Panc1 (cell line): Measurements from ENCODE around the gene AQP12B. TPM values are rescaled to one million over a fixed set of nuclear protein-coding genes. Genes with fewer than 3 reads are reported as not detected.

Experiments used
- ATAC-seq: fragments of 200-7000 bp; cut with Tn5 transposase; 2 replicates; pipeline ENCODE4 v1.9.1; 2020; ENCODE audit warnings: mild to moderate bottlenecking, moderate library complexity
- BruUV-seq: library from RNA; stranded (reverse); fragments of 400-500 nt; replicated peaks from 2 replicates; lab custom pipeline; 2021; lab: Mats Ljungman, UMichigan
- CTCF ChIA-PET: fragments of 300-600 bp; sonication (Branson Sonifier 250); formaldehyde crosslinking; loops from one replicate; lab custom pipeline; 2022; ENCODE audit warnings: antibody characterized with exemption; lab: Charles Lee
- POLR2A ChIA-PET: fragments of 300-600 bp; sonication (Branson Sonifier 250); formaldehyde crosslinking; loops from one replicate; lab custom pipeline; 2022; ENCODE audit warnings: antibody characterized with exemption; lab: Charles Lee
- DNase-seq: peaks from one replicate; pipeline ENCODE4 v3.0.0-alpha.2; 2010; ENCODE audit warnings: low read depth, low spot score
- H3K27ac ChIP-seq: 2 replicates; pipeline ENCODE4 v1.5.1; 2011; ENCODE audit warnings: mild to moderate bottlenecking, low read length, inconsistent platforms
- H3K27me3 ChIP-seq: fragments of 200-500 bp; sonication (Bioruptor generic); 2 replicates; pipeline ENCODE4 v1.6.0; 2014; ENCODE audit warnings: low read length, inconsistent platforms; ENCODE audit not compliant: control insufficient read depth, insufficient read depth
- H3K36me3 ChIP-seq: fragments of 200-500 bp; sonication (Bioruptor generic); 2 replicates; pipeline ENCODE4 v1.5.1; 2014; ENCODE audit warnings: inconsistent platforms, mild to moderate bottlenecking, low read length, moderate library complexity; ENCODE audit not compliant: control insufficient read depth, insufficient read depth
- H3K4me1 ChIP-seq: 2 replicates; pipeline ENCODE4 v1.5.1; 2011; ENCODE audit warnings: inconsistent platforms, mild to moderate bottlenecking, low read length, moderate library complexity; ENCODE audit not compliant: control insufficient read depth, insufficient read depth
- H3K4me3 ChIP-seq, 2 experiments: 2 replicates each; pipeline ENCODE4 v1.5.1; 2011 to 2012; ENCODE audit warnings: low read depth in 2 of 2, low read length in 2 of 2, mild to moderate bottlenecking in 2 of 2, inconsistent platforms in 1 of 2, moderate library complexity in 1 of 2
- H3K9me3 ChIP-seq: fragments of 200-500 bp; sonication (Bioruptor generic); 2 replicates; pipeline ENCODE4 v1.5.1; 2014; ENCODE audit warnings: low read depth, mild to moderate bottlenecking, inconsistent platforms, low read length, moderate library complexity; ENCODE audit not compliant: control insufficient read depth, insufficient read depth
- POLR2AphosphoS5 ChIP-seq: IDR thresholded peaks from 2 replicates; pipeline ENCODE4 v1.6.1; 2012; ENCODE audit warnings: mild to moderate bottlenecking, low read depth, low read length, moderate library complexity
- SIN3A ChIP-seq: IDR thresholded peaks from 2 replicates; pipeline ENCODE4 v1.6.1; 2012; ENCODE audit warnings: low read depth, mild to moderate bottlenecking, low read length, moderate library complexity, borderline replicate concordance; ENCODE audit not compliant: insufficient read depth
- TCF7L2 ChIP-seq: IDR thresholded peaks from 2 replicates; pipeline ENCODE4 v1.6.1; 2011; ENCODE audit warnings: mild to moderate bottlenecking, low read depth, low read length, inconsistent platforms
- in situ Hi-C: cut with HindIII; loops from 2 replicates; pipeline ENCODE4 v1.10.0; 2016; ENCODE audit warnings: low sequenced_read_pairs, low pct_unique_long_range_greater_than_20kb
- intact Hi-C: fragments of 100-400 bp; cut with micrococcal nuclease; formaldehyde crosslinking; loops from one replicate; pipeline ENCODE4 v1.10.0; 2022; ENCODE audit not compliant: unreplicated experiment
- total RNA-seq: library from RNA; stranded (reverse); gene quantifications from one replicate; pipeline ENCODE4 v1.2.1, GENCODE V29; 2021; ENCODE audit not compliant: unreplicated experiment
- TF ChIP-seq, protein P1 (sequence below), 2 experiments: IDR thresholded peaks; 2 replicates each; pipeline ENCODE4 v1.6.1; 2011 to 2012; ENCODE audit warnings: low read depth in 2 of 2, control low read depth in 1 of 2, low read length in 1 of 2, mild to moderate bottlenecking in 1 of 2, moderate library complexity in 1 of 2; ENCODE audit not compliant: insufficient read depth in 1 of 2
- TF ChIP-seq, protein P2 (sequence below): fragments of 450-650 bp; IDR thresholded peaks from 2 replicates; pipeline ENCODE4 v1.5.1; 2017; ENCODE audit warnings: mild to moderate bottlenecking

Gene AQP12B
- total RNA-seq, 1 experiment from 2014 or later: not detected

DNA sequence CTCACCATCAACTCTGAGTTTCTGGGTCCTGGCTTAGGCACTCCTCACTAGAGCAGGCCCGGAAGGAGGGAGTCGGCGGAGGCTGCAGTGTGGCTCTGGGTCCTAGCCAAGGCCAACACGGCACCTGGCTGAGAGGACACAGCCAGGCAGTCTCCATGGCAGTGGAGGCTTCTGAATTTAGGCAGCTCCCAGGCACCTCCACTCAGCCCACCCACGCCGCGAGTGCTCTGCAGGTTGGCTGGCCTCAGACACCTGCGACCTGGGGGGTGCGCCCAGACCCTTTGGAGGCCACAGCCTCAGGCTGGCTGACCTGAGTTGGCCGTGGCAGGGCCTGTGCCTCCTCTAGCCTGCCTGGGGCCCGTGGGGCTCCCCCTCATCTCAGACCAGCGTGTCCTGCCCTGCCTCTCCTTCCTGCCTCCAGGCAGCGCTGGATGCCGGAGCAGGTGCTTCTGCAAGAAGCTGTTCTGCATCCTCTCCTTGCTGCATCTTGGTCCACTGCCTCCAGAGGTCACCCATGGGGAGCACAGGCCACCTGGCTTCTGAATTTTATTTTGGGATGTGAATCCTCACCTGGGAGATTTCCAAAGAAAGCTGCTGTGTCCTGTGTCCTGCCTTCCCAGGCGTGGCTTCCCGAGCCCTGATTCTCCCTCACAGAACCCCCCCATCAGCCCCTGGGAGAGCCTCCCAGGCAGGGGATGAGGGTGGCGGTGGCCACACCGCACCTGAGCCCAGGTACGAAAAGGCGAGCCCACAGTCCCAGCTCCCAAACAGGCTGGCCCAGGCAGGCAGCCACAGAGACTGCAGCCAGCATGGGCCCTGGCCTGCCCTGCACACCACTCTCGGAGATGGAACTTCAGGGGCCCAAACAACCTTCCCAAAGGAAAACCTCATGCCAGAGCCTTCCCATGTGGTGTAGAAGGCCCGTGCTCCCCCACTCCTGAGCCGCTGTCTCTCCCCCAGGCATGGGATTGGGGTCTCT is 32.4 kb upstream of the AQP12B start:
- H3K27ac ChIP-seq: no peak overlapping the region
- no peaks in the 10 kb centered on the region for H3K36me3 ChIP-seq
- H3K9me3 ChIP-seq: no peaks in the 10 kb centered on the region
- H3K27me3 ChIP-seq: no peaks in the 10 kb centered on the region
- in situ Hi-C loops: no loop called here
- intact Hi-C loops: no loop called here
- no peak for DNase-seq
- CTCF ChIA-PET: no interaction called here
- peak; percentile 40; the same call in 1 of the 2 replicates for ATAC-seq
- TF ChIP-seq, protein P1, sequence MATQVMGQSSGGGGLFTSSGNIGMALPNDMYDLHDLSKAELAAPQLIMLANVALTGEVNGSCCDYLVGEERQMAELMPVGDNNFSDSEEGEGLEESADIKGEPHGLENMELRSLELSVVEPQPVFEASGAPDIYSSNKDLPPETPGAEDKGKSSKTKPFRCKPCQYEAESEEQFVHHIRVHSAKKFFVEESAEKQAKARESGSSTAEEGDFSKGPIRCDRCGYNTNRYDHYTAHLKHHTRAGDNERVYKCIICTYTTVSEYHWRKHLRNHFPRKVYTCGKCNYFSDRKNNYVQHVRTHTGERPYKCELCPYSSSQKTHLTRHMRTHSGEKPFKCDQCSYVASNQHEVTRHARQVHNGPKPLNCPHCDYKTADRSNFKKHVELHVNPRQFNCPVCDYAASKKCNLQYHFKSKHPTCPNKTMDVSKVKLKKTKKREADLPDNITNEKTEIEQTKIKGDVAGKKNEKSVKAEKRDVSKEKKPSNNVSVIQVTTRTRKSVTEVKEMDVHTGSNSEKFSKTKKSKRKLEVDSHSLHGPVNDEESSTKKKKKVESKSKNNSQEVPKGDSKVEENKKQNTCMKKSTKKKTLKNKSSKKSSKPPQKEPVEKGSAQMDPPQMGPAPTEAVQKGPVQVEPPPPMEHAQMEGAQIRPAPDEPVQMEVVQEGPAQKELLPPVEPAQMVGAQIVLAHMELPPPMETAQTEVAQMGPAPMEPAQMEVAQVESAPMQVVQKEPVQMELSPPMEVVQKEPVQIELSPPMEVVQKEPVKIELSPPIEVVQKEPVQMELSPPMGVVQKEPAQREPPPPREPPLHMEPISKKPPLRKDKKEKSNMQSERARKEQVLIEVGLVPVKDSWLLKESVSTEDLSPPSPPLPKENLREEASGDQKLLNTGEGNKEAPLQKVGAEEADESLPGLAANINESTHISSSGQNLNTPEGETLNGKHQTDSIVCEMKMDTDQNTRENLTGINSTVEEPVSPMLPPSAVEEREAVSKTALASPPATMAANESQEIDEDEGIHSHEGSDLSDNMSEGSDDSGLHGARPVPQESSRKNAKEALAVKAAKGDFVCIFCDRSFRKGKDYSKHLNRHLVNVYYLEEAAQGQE (IDR thresholded peaks at IDR 0.05; ENCODE audit: insufficient read depth in 1 of 2, low read depth in 2 of 2, low read length in 1 of 2): no peak
- TF ChIP-seq, protein P2, sequence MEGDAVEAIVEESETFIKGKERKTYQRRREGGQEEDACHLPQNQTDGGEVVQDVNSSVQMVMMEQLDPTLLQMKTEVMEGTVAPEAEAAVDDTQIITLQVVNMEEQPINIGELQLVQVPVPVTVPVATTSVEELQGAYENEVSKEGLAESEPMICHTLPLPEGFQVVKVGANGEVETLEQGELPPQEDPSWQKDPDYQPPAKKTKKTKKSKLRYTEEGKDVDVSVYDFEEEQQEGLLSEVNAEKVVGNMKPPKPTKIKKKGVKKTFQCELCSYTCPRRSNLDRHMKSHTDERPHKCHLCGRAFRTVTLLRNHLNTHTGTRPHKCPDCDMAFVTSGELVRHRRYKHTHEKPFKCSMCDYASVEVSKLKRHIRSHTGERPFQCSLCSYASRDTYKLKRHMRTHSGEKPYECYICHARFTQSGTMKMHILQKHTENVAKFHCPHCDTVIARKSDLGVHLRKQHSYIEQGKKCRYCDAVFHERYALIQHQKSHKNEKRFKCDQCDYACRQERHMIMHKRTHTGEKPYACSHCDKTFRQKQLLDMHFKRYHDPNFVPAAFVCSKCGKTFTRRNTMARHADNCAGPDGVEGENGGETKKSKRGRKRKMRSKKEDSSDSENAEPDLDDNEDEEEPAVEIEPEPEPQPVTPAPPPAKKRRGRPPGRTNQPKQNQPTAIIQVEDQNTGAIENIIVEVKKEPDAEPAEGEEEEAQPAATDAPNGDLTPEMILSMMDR: no peak
- no peak for TF ChIP-seq SIN3A
- no peak for TF ChIP-seq TCF7L2
- TF ChIP-seq POLR2AphosphoS5: no peak
- POLR2A ChIA-PET: no interaction called here
- H3K4me3 ChIP-seq: no peak overlapping the region
- BruUV-seq: no TSS peak
- H3K4me1 ChIP-seq: no peaks in the 10 kb centered on the region; the same call in 1 of the 2 replicates

DNA sequence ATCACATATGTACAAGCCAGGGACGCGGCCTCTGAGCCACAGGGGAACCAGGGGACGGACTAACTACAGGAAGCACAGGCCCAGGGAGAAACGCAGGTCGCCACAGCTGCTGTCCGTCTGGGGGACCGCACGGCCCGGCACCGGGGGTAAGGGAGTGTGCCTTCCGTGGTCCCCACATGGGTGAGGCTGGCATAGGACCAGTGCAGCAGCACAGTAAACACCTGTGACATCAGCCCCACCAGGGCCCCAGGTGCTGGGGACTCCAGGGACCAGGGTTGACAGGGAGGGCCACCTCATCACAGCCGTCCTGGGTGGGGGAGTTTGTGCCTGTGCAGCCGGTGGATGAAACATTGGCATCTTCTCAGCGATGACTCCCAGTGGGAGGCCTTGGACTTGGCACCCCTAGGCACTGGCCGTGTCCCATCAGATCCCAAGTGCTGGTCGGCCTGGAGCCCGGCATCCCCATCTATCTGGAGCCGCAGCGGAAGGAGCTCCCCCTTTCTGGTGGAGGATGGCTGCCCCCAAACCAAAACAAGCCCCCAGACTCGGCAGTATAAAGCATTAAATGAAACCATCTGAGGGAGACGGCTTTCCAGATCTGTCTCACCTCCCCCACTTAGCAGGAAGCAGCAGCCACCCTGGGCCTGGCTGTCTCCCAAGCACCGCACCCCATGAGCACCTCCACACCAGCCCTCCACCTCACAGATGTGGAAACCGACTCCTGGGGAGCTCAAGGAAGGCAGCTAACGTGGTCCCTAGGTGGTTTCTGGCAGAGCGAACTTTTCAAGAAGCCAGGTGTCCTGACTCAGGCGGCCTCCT is 31.5 kb upstream of the AQP12B start:
- Histone ChIP-seq H3K27ac (no peak overlapping the region), H3K27me3 (no peaks in the 10 kb centered on the region), H3K9me3 (no peaks in the 10 kb centered on the region), H3K4me1 (no peaks in the 10 kb centered on the region; the same call in 1 of the 2 replicates), H3K4me3 (no peak overlapping the region), H3K36me3 (no peaks in the 10 kb centered on the region)
- DNase-seq (no peak), ATAC-seq (peak; percentile 9)
- CTCF ChIA-PET: no interaction called here
- TF ChIP-seq POLR2AphosphoS5 (peak; percentile 17; the same call in 1 of the 2 replicates), TCF7L2 (no peak)
- intact Hi-C loops (no loop called here), in situ Hi-C loops (no loop called here)
- POLR2A ChIA-PET: no interaction called here
- BruUV-seq: no TSS peak
